HCT116 (cell line): ENCODE results near the gene COPS6. TPM values are rescaled to one million over a fixed set of nuclear protein-coding genes. Genes with fewer than 3 reads are reported as not detected.

Experiments
- ATAC-seq: fragments of 200-7000 bp; cut with Tn5 transposase; 2 replicates; pipeline ENCODE4 v1.9.1; 2020; ENCODE audit warnings: mild to moderate bottlenecking, moderate library complexity
- BruUV-seq: library from RNA; stranded (reverse); fragments of 400-500 nt; replicated peaks from 2 replicates; lab custom pipeline; 2021; lab: Mats Ljungman, UMichigan
- CTCF ChIA-PET: fragments of 300-600 bp; sonication (Branson Sonifier 250); formaldehyde crosslinking; loops from one replicate; lab custom pipeline; 2021; ENCODE audit warnings: antibody characterized with exemption; lab: Charles Lee
- POLR2A ChIA-PET: fragments of 300-600, 350-600 bp; sonication (Branson Sonifier 250); formaldehyde crosslinking; loops from one replicate; lab custom pipeline; 2021; ENCODE audit warnings: antibody characterized with exemption; lab: Charles Lee
- RAD21 ChIA-PET, 2 experiments: fragments of 300-600 bp; sonication (Branson Sonifier 250); formaldehyde crosslinking; loops; one replicate each; lab custom pipeline; 2023; ENCODE audit warnings: low total read pairs in 2 of 2; ENCODE audit not compliant: uncharacterized antibody in 2 of 2, unreplicated experiment in 2 of 2, low non-redundant PET in 1 of 2; lab: Charles Lee
- DNase-seq: peaks from one replicate; pipeline ENCODE4 v3.0.0-alpha.2; 2010; ENCODE audit warnings: low read depth, low spot score
- H2AFZ ChIP-seq: fragments of 200-600 bp; shearing (Covaris generic), sonication (generic); 2 replicates; pipeline ENCODE4 v1.6.1; 2017; ENCODE audit warnings: low read depth, mixed run types, mixed read lengths, antibody characterized with exemption, low read length; ENCODE audit not compliant: poor library complexity, severe bottlenecking
- H3K27ac ChIP-seq: 2 replicates; pipeline ENCODE4 v1.5.1; 2012; ENCODE audit warnings: low read depth, low read length
- H3K27me3 ChIP-seq: fragments of 200-600 bp; sonication (generic); 2 replicates; pipeline ENCODE4 v1.6.1; 2016; ENCODE audit warnings: mixed run types, low read length, mixed read lengths; ENCODE audit not compliant: insufficient read depth
- H3K36me3 ChIP-seq, 2 experiments: fragments of 200-500 bp in 1 of 2; fragments of 200-600 bp in 1 of 2; sonication (Bioruptor generic) in 1 of 2; sonication (generic) in 1 of 2; 2 replicates each; pipeline versions ENCODE4 v1.5.1 to v1.6.1; 2014 to 2016; ENCODE audit warnings: low read length in 2 of 2, inconsistent platforms in 1 of 2, mixed read lengths in 1 of 2, mixed run types in 1 of 2; ENCODE audit not compliant: insufficient read depth in 2 of 2, control insufficient read depth in 1 of 2
- H3K4me1 ChIP-seq, 2 experiments: fragments of 200-600 bp in 1 of 2; sonication (generic) in 1 of 2; 2 replicates each; pipeline versions ENCODE4 v1.5.1 to v1.6.1; 2012 to 2017; ENCODE audit warnings: low read length in 2 of 2, inconsistent platforms in 1 of 2, mild to moderate bottlenecking in 1 of 2, mixed read lengths in 1 of 2, mixed run types in 1 of 2, moderate library complexity in 1 of 2; ENCODE audit not compliant: insufficient read depth in 2 of 2, control insufficient read depth in 1 of 2
- H3K4me2 ChIP-seq: fragments of 200-600 bp; sonication (generic); 2 replicates; pipeline ENCODE4 v1.6.1; 2017; ENCODE audit warnings: mixed run types, low read length, mixed read lengths
- H3K4me3 ChIP-seq, 2 experiments: fragments of 200-600 bp in 1 of 2; sonication (generic) in 1 of 2; replicated peaks in 1 of 2; 2 replicates each; pipeline ENCODE4 v1.5.1; 2011 to 2016; ENCODE audit warnings: low read length in 2 of 2, control low read depth in 1 of 2, low read depth in 1 of 2, mild to moderate bottlenecking in 1 of 2, mixed read lengths in 1 of 2, mixed run types in 1 of 2
- H3K79me2 ChIP-seq: fragments of 200-600 bp; sonication (generic); 2 replicates; pipeline ENCODE4 v1.6.1; 2017; ENCODE audit warnings: mild to moderate bottlenecking, mixed run types, low read length, moderate library complexity, mixed read lengths; ENCODE audit not compliant: insufficient read depth
- H3K9ac ChIP-seq: fragments of 200-600 bp; sonication (generic); 2 replicates; pipeline ENCODE4 v1.6.1; 2016; ENCODE audit warnings: low read length, mixed read lengths
- H3K9me2 ChIP-seq: fragments of 200-600 bp; sonication (generic), shearing (Covaris generic); 2 replicates; pipeline ENCODE4 v1.6.1; 2017; ENCODE audit warnings: mixed run types, mild to moderate bottlenecking, moderate library complexity; ENCODE audit not compliant: insufficient read depth
- H3K9me3 ChIP-seq, 2 experiments: fragments of 200-500 bp in 1 of 2; fragments of 200-600 bp in 1 of 2; sonication (Bioruptor generic) in 1 of 2; sonication (generic) in 1 of 2; 2 replicates each; pipeline ENCODE4 v1.6.1; 2014 to 2017; ENCODE audit warnings: low read length in 2 of 2, mixed read lengths in 2 of 2, inconsistent platforms in 1 of 2, low read depth in 1 of 2, mild to moderate bottlenecking in 1 of 2, mixed run types in 1 of 2, moderate library complexity in 1 of 2; ENCODE audit not compliant: control insufficient read depth in 1 of 2, insufficient read depth in 1 of 2
- H4K20me1 ChIP-seq: fragments of 200-600 bp; sonication (generic), shearing (Covaris generic); 2 replicates; pipeline ENCODE4 v1.6.1; 2017; ENCODE audit warnings: mixed run types, mild to moderate bottlenecking, moderate library complexity; ENCODE audit not compliant: insufficient read depth
- CBX3 ChIP-seq: IDR thresholded peaks from 2 replicates; pipeline ENCODE4 v1.6.1; 2012; ENCODE audit warnings: low read depth
- CEBPB ChIP-seq: IDR thresholded peaks from 2 replicates; pipeline ENCODE4 v1.6.1; 2012; ENCODE audit warnings: low read depth
- CTCF ChIP-seq, 3 experiments: fragments of 200-600 bp in 1 of 3; sonication (generic) in 1 of 3; IDR thresholded peaks in 2 of 3; conservative IDR thresholded peaks in 1 of 3; 2 replicates each; pipeline ENCODE4 v1.5.1; 2012 to 2017; ENCODE audit warnings: low read depth in 2 of 3, low read length in 2 of 3, antibody characterized with exemption in 1 of 3, borderline replicate concordance in 1 of 3, control low read depth in 1 of 3, mild to moderate bottlenecking in 1 of 3, mixed read lengths in 1 of 3, mixed run types in 1 of 3, moderate library complexity in 1 of 3; ENCODE audit not compliant: insufficient read depth in 1 of 3
- EGR1 ChIP-seq: IDR thresholded peaks from 2 replicates; pipeline ENCODE4 v1.6.1; 2012; ENCODE audit warnings: low read depth
- ELF1 ChIP-seq: IDR thresholded peaks from 2 replicates; pipeline ENCODE4 v1.6.1; 2012; ENCODE audit warnings: low read depth, borderline replicate concordance
- MAX ChIP-seq: IDR thresholded peaks from 2 replicates; pipeline ENCODE4 v1.6.1; 2012
- POLR2A ChIP-seq: IDR thresholded peaks from 2 replicates; pipeline ENCODE4 v1.7.0; 2011; ENCODE audit warnings: borderline replicate concordance; ENCODE audit not compliant: insufficient read depth, insufficient read length; ENCODE audit errors: extremely low read depth
- RAD21 ChIP-seq: IDR thresholded peaks from 2 replicates; pipeline ENCODE4 v1.6.1; 2012; ENCODE audit warnings: low read depth, mild to moderate bottlenecking
- SIN3A ChIP-seq: IDR thresholded peaks from 2 replicates; pipeline ENCODE4 v1.6.1; 2012; ENCODE audit warnings: low read depth
- intact Hi-C: fragments of 100-400 bp; cut with micrococcal nuclease; formaldehyde crosslinking; loops from 2 replicates; pipeline ENCODE4 v1.10.0; 2022
- total RNA-seq: library from RNA; stranded (reverse); gene quantifications from one replicate; pipeline ENCODE4 v1.2.1, GENCODE V29; 2021; ENCODE audit not compliant: unreplicated experiment

COPS6 gene
- total RNA-seq, 1 experiment from 2014 or later, result 126 TPM

DNA sequence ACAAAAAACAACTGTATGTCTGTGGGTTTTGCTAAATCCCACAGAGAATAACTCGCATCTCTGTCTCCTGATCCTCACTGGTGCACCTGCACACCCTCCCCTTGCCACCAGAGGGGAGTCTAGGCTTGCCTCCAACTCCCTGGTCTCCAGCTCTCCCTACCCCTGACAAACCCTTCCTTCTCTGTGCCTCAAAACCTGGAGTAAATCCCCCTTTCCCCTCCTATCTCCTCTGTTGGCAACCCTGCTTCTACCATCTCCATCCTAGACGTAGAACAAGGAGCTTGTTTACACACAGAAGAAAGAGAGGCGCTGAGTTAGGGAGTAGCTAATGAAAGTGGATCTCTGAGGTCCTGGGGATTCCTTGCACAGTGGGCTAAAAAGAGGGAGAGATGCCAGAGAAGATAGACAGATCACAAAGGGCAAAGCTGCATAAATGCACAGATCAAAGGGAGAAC lies 44.0 kb downstream of the COPS6 start:
- no TSS peak for BruUV-seq
- POLR2A ChIA-PET, result no interaction called here
- CTCF ChIA-PET, result interaction anchor here (0.5 to 3.7 kb wide), 15 partner anchors 10 to 682 kb away, joined by 3 to 47 read pairs (median 3); partner anchors contain the start of genes GPC2, LAMTOR4 and STAG3

More for the DNA sequence above, 44.0 kb downstream of the COPS6 start:
- Histone ChIP-seq H3K4me3 (no peak overlapping the region), H3K9ac (no peak overlapping the region), H3K9me3 (no peaks in the 10 kb centered on the region), H3K4me1 (peaks cover 29 to 33% of the 10 kb centered on the region in 2 experiments), H3K36me3 (no peaks in the 10 kb centered on the region), H2AFZ (no peak overlapping the region), H3K9me2 (no peaks in the 10 kb centered on the region), H3K4me2 (peak overlapping the region; percentile 6; the same call in 1 of the 2 replicates), H3K27me3 (no peaks in the 10 kb centered on the region), H4K20me1 (no peaks in the 10 kb centered on the region), H3K27ac (no peak overlapping the region), H3K79me2 (no peaks in the 10 kb centered on the region)
- RAD21 ChIA-PET, result interaction anchor here (0.7 to 1.6 kb wide), 3 partner anchors 84 to 296 kb away, joined by 3 to 7 read pairs (median 3); partner anchors contain the start of gene ZCWPW1 (in 1 of the 2)
- DNase-seq (no peak), ATAC-seq (peak; percentile 81)
- no peak for TF ChIP-seq MAX
- TF ChIP-seq CTCF (IDR thresholded peaks at IDR 0.05 in 2 of 3, conservative IDR thresholded peaks at IDR 0.05 in 1 of 3; ENCODE audit: borderline replicate concordance in 1 of 3, insufficient read depth in 1 of 3, low read depth in 2 of 3, low read length in 2 of 3), result peak in 2 of 3 experiments; percentile 93 to 98; a peak in 4 of 6 replicates
- no peak for TF ChIP-seq CEBPB
- no peak for TF ChIP-seq RAD21
- TF ChIP-seq EGR1, result no peak
- TF ChIP-seq SIN3A, result no peak
- no peak for TF ChIP-seq ELF1
- no peak for TF ChIP-seq CBX3
- no peak for TF ChIP-seq POLR2A
- intact Hi-C loops, result loop anchor here (1.0 to 5.0 kb wide), 3 partner anchors 85 to 274 kb away; no protein-coding TSS in a partner anchor
